LNCaP clone FGC (cell line): ENCODE results near the gene RBMXL2.

Experiments used
- DNase-seq: peaks from one replicate; pipeline ENCODE4 v3.0.0-alpha.2; 2011; ENCODE audit warnings: low read depth
- H3K4me3 ChIP-seq: 2 replicates; pipeline ENCODE4 v1.5.1; 2011; ENCODE audit warnings: mild to moderate bottlenecking, low read depth, low read length, control low read depth
- TF ChIP-seq, protein P1 (sequence below): IDR thresholded peaks from 2 replicates; pipeline ENCODE4 v1.5.1; 2012; ENCODE audit warnings: mild to moderate bottlenecking; ENCODE audit not compliant: control insufficient read depth, insufficient read depth; ENCODE audit errors: extremely low read depth

Gene RBMXL2

DNA sequence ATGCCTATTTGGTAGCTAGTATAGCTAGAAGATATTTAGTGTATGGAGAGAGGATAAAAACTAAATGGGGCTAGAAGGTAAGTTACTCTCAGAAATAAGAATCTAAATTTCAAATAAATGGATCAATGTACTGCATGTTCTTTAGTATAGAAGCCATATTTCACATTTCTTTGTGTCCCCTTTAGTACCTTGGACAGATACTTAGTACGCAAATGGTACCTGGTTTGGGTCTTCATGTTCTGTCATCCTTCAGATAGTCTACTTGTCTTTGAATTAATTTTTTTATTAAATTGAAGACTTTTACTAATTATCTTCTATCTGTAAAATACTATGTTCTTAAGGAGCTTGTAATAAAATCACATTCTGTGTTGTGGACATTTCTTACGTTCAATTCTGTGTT lies 26.3 kb upstream of the RBMXL2 start:
- TF ChIP-seq, protein P1, sequence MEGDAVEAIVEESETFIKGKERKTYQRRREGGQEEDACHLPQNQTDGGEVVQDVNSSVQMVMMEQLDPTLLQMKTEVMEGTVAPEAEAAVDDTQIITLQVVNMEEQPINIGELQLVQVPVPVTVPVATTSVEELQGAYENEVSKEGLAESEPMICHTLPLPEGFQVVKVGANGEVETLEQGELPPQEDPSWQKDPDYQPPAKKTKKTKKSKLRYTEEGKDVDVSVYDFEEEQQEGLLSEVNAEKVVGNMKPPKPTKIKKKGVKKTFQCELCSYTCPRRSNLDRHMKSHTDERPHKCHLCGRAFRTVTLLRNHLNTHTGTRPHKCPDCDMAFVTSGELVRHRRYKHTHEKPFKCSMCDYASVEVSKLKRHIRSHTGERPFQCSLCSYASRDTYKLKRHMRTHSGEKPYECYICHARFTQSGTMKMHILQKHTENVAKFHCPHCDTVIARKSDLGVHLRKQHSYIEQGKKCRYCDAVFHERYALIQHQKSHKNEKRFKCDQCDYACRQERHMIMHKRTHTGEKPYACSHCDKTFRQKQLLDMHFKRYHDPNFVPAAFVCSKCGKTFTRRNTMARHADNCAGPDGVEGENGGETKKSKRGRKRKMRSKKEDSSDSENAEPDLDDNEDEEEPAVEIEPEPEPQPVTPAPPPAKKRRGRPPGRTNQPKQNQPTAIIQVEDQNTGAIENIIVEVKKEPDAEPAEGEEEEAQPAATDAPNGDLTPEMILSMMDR, result no peak
- DNase-seq, result no peak
- no peak overlapping the region for H3K4me3 ChIP-seq

GRCh38 chr11:7072401-7073028 lies 16.3 kb upstream of the RBMXL2 start:
- H3K4me3 ChIP-seq, result no peak overlapping the region
- TF ChIP-seq, protein P1, result no peak
- no peak for DNase-seq

- TF ChIP-seq, protein P1, result no peak
- H3K4me3 ChIP-seq, result no peak overlapping the region
- no peak for DNase-seq
These were observed 11.7 kb upstream of the RBMXL2 start for GRCh38 chr11:7077101-7077500.

GRCh38 chr11:7079545-7080135 lies 9.2 kb upstream of the RBMXL2 start:
- TF ChIP-seq, protein P1, result no peak
- no peak for DNase-seq
- H3K4me3 ChIP-seq, result no peak overlapping the region

DNA sequence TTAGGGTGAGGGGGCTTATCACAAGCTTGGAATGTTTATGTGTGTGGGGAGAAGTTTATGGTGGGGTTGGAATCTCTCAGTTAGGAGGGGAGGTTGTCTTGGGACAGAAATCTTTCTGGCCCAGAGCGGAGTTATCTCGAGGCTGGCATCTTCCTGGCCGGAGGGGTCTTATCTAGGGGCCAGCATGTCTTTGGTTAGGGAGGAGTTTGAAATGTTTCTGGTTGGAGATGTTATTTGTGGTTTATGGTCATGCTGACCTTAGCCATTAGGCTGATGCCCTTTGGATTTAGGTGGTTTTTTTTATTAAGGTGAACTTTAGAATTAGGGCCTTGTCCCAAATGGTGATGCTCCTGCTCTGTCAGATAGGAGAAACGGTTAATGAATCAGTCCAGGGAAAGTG lies 7.9 kb upstream of the RBMXL2 start:
- TF ChIP-seq, protein P1, result no peak
- no peak for DNase-seq
- no peak overlapping the region for H3K4me3 ChIP-seq

DNA sequence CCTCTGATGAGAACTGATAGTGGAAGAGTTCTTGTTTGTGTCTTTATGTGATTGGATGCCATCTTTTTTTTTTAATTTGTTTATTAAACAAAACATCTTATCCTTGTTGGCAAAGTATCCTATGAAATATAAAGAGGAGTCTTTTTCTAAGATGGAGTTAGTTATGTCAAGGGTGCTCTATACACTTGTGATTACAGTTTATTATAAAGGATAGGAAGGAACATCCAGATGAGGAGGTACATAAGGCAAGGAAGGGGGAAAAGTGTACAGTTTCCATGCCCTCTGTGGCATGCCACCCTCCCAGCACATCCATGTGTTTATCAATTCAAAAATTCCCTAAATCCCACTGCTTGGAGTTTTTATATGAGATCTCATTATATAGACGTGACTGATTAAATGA lies 7.4 kb upstream of the RBMXL2 start:
- TF ChIP-seq, protein P1, result no peak
- DNase-seq, result no peak
- no peak overlapping the region for H3K4me3 ChIP-seq
